Measurements from ENCODE around the gene ARSA.
"Not testable (repeated sequence)": the region's sequence is repeated elsewhere in the genome, so short reads cannot be mapped to it uniquely, and the experiment has no call there.

Gene ARSA

DNA sequence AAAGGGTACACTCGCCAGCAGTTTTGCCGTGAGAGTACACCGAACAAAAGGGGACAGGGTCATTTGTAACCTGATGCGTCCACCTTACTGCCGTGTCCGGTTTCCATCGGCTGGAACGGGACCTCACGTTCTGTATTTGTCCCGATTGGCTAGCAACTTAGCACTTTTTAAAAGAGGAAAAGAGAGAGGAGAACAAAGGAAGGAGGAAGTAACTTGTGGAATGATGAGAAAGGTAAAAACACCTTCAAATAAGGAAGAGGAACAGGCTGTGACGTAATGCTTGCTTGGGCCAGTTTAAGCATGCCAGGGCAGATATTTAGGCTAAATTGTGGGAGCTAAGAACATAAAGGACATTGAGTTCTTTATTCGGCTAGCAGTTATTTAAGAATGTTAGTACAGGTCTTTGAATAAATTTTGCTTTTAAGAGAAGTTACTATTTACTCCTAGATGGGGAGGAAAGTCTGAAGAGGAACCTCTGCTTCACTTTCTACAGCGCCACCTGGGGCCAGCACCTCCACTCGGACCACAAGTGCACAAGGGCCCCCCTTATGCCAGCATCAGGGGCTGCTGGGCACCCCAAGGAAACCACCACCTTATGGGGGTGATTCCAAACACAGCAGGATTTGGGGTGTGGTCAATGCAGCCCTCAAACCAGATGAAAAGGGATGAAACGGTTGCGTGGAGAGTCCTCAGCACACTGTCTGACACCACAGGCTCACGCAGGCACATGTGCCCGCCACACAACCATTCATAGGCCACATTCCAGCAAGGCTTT is 5.8 kb downstream of the ARSA start:
- DNase-seq: no peak

- DNase-seq: no peak
Measured at GRCh38 chr22:50621356-50621880, 6.5 kb downstream of the ARSA start.

DNA sequence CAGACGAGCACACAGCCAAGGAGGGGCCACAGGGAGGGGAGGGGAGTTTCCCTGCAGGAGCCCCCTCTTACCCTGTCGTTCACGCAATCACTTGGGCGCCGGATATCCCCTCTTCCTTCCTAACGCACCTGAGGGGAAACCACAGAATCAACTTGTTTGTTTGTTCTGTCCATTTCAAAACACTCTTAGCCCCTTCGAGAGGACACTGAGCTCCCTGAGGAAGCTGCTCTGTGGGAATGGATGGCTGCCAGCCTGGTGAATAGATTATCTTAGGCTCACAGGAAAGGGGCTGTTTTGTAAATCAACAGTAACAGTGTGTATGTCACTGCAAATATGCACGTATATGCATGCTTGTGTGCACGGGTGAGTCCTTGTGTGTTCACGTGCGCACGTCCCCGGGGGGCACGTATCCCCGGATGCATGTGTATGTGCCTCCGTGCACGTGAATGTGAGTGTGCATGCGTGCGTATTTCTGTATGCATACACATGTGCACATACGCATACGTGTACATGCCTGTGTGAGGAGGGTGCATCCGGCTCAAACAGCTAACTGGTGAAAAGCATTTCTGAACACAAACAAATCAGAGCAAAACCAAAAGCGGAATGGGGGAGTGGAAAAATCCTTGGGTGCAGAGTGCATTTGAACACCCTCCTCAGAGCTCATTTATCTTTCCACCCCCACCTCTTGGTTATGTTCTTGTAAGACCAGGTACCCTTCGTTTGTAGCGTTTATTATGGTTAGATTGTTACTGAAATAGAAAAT is 7.2 kb downstream of the ARSA start:
- DNase-seq: no peak

GRCh38 chr22:50614296-50614695 is 13.7 kb downstream of the ARSA start:
- not testable (repeated sequence) for DNase-seq

GRCh38 chr22:50613291-50613981 is 14.5 kb downstream of the ARSA start:
- DNase-seq: no peak

GRCh38 chr22:50612528-50613221 is 15.3 kb downstream of the ARSA start:
- no peak for DNase-seq

GRCh38 chr22:50612168-50612527 is 15.8 kb downstream of the ARSA start:
- DNase-seq: no peak

DNA sequence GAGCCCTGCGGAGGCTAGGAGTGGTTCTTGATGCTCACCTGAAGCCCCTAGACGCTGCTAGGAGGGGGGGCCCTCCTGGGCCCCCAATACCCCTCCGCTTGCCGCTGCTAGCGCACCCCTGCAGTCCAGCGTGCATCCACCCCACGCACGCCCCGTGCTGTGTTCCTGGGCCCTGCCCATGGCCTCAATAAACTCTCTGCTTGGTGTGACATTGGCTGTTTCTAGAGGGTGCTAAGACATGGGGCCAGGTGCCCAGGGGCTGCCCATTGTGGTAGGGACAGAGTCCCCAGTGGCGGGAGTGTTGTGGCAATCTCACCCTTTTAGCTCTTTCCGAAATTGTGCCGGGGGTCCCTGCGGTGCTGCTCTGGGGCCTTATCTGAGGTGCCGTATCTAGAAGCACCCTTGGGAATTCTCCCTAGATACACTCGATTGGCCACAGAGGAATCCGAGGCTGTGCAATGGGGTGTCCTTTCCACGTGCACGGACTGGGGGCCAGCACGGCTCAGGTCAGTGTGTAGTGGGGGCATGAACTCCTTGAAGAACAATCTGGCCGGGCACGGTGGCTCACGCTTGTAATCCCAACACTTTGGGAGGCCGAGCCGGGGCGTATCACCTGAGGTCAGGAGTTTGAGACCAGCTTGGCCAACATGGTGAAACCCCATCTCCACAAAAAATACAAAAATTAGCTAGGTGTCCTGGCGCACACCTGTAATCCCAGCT is 16.5 kb downstream of the ARSA start:
- no peak for DNase-seq

- DNase-seq: no peak
Measured at GRCh38 chr22:50610581-50610980, 17.4 kb downstream of the ARSA start.

DNA sequence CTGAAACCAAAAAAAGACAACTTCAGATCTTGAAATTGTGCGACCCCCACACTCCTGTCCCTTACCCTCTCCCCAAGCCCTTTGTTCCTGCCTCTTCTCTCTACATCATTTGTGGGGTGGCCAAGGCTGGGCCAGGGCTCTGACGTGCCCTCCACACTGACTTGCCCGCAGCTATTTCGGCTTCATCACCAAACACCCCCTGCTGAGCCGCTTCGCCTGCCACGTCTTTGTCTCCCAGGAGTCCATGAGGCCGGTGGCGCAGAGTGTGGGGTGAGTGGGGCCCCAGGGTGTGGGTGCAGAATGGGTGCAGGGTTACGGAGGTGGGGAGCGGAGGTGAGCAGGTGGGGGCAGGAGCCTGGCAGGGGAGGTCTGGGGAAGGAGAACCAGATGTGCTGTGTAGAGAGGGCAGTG is 17.9 kb downstream of the ARSA start:
- DNase-seq: no peak

- no peak for DNase-seq
Measured at GRCh38 chr22:50609599-50609998, 18.4 kb downstream of the ARSA start.

DNA sequence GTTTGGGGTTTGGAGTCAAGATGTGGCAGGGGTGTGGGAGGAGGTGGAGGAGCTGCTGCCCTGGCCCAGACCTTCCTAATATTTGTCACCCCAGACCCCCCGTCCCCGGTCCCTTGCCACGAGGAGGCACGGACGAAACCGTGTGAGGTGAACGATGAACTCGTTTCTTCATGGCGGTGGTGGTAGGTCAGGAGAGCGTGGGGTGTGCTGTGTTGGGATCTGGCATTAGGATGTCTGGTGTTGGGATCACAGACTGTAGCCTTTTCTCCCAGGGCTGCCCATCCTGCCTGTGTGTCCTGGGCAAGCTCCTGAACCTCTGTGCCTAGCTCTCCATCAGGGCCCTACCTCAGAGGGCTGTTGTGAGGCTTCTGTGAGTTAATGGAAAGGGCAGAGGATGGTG is 19.0 kb downstream of the ARSA start:
- DNase-seq: no peak

DNA sequence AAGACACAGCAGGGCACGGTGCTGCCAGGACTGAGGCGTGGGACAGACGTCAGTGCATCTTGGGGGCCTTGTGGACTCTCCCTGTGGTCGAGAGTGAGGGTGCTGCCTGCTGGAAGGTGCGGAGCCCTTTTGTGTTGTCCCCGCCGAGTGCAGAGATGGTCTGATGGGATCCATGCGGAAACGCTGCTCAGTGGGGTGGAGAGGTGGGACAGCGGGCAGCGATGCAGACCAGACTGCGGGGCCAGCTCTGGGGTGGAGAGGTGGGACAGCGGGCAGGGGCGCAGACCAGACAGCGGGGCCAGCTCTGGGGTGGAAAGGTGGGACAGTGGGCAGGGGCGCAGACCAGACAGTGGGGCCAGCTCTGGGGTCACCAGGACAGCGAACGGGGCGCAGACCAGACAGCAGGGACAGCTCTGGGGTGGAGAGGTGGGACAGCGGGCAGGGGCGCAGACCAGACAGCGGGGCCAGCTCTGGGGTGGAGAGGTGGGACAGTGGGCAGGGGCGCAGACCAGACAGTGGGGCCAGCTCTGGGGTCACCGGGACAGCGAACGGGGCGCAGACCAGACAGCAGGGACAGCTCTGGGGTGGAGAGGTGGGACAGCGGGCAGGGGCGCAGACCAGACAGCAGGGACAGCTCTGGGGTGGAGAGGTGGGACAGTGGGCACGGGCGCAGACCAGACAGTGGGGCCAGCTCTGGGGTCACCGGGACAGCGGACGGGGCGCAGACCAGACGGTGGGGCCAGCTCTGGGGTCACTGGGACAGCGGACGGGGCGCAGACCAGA is 19.7 kb downstream of the ARSA start:
- not testable (repeated sequence) for DNase-seq

GRCh38 chr22:50607659-50608020 is 20.3 kb downstream of the ARSA start:
- DNase-seq: no peak

DNA sequence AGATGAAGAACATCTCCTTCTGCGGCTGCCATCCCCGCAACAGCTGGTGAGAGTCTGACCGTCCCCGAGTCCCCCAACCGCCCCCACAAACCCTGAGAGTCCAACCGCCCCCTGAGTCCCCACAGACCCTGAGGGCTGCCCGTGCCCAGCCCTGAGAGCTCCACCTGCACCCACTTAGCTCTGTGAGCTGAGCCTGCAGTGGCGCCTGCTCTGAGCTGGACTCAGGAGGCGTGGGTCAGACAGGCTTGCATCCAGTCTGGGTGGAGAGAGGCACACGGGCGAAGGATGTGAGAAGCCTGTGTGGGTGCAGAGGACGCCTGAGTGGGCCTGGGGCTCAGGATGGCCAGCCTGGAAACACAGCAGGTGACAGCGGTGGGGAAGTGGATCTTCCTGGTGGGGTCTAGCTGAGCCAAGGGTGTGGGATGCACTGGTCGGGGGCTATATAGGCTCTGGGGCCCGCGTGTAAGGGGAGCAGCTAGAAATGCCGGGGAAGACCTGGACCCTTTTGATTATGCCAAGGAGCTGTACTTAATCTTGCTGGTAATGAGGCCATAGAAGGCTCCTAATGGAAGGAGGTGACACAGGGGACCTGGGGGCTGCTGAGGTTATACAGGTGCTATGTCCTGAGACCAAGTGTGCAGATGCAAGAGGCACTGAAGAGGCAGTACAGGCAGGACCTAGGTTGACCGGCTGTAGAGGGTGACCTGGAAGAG is 20.9 kb downstream of the ARSA start:
- DNase-seq: no peak

GRCh38 chr22:50606165-50606945 is 21.6 kb downstream of the ARSA start:
- no peak for DNase-seq

DNA sequence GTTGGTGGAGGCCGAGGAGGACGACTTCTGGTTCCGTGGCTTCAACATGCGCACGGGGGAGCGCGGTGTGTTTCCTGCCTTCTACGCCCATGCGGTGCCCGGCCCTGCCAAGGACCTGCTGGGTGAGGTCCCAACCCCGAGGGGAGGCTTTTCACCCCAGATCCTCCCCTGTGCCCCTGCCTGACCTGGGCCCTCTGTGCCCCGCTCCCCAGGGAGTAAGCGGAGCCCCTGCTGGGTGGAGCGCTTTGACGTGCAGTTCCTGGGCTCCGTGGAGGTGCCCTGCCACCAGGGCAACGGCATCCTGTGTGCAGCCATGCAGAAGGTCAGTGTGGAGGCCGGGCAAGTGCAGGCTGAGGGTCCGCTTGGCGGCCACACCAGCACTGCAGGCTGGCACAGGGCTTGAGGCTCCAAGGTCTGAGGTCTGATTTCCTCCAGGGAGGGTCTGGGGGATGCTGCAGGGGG is 22.3 kb downstream of the ARSA start:
- DNase-seq: no peak

DNA sequence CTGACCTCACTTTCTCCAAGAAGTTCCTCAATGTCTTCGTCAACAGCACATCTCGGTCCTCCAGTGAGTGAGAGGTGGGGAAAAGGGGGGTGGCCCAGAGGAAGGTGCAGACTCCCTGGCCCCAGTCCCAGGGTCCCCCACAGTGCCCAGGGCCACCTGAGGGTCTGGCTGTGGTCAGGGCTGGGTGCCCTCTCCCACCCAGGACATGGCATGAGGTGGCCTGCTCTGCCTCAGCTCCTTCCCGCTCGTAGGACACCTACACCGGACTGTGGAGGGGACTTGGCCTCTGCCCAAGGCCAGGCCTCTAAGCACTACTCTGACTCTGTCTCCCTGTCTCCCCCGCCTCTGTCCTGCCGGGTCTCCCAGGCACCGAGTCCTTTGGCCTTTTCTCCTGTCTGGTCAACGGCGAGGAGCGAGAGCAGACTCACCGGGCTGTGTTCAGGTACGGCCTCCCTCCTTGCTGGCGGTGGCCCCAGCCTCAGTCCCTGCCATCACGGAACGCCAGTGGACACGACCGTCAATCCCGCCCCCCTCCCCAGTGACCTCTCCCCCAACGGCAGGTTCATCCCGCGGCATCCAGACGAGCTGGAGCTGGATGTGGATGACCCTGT is 22.8 kb downstream of the ARSA start:
- no peak for DNase-seq
